ENCODE measurements around the gene PSEN1.

PSEN1 gene

DNA sequence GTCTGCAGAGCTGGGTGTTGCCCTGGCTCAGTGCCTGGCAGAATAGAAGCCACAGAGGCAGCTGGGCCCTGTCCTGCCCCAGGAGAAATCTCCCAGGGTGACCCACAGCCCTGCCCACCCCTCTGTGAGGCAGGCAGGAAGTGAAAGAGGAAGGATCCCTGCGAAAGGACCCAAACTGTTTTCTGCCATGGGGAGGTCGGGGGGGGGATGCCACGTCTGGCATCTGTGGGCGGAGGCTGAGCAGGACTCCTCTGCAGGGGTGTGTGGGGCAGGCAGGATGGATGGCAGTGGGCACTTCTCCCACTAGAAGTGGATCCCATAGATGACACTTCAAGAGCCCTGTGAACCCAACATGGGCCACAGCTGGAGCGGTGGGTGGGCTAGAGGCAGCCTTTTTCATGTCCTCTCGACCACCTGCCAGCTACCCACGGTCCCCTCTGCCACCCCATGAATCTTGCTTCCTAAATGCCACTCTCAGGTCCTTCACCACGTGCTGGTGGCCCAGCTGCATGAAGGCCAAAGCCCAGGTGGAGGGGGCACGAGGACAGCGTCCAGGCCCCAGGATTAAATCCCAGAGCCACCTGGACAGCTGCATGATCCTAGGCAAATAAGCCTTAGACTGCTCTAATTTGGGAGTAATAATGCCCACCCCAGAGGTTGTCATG, 104.6 kb downstream of the PSEN1 start:
- DNase-seq, result peak in 5 of 14 donors; percentile 15 to 33 (median 23)

DNA sequence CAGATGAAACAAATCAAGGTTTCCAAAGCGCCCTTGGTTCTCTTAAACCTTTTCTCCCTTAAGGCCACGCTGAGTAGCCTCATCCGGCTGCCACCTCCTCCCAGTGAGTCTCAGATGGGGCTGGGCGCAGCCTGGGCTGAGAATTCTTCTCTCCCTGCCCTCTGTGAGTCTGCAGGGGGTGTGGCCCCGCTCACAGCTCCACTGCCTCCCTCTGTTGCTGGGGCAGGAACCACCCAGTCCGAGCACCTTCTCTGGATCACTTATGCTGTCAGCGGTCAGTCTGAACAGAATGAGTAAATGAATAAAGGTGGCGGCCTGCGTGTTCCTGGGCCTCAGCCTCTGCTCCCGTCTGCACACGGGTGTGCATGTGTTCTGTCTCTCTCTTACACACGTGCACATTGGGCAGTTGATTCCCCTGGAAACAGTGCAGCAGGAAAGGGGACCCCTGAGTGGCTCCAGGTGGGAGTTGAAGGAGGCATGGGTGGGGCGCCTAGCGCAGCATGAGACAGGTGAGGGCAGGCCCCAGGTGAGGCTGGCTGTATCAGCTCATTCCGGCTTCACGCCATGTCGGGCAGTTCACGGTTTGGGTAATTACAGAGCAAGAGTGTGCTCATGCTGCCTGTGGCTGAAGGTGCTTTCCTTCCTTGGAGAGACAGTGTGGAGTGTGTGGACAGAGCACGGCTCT, 105.3 kb downstream of the PSEN1 start:
- no peak for DNase-seq

DNA sequence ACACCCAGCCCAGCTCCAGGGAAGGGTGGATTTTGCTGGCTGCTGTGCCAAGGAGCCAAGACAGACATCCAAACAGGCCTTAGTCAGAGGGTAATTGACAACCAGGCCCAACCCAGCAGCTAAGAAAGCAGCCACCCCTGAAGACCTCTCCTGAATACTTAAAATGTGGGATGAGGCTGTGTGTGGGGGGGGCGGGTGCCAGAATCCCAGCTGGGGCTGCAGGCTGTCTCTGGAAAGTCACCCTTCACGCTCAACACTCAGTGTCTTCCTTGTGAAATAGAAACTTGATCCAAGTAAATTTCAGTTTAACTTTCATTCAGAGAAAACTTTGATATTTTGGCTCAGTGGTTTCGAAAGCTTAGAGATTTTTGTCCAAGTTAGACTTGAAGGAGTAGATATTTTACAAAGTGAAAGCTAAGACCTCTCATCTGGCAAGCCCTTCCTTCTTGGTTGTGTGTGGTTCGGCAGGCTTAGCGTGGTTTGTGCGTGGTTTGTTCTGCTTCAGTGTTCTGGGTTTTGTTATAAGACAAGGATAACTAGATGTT, 106.1 kb downstream of the PSEN1 start:
- peak in 4 of 14 donors; percentile 28 to 61 (median 40) for DNase-seq

DNA sequence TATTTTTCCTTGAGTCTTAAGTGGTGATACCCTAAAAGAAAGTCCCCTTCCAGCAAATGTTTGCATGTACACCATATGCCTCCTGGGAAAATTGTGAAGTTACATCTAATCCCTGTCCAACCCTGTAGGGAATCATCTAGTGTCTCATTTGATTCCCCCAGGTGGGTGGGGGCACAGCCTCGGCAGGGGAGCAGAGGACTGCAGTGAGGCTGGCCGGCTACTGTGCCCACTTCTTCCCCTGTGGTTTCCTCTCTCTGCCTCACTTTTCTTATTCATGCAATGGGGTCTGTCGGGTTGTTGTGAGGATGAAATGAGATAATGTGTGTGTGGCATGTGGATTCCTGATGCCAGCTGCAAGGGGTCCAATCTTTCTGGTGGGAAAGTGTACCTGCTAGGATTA, 107.0 kb downstream of the PSEN1 start:
- no peak for DNase-seq

DNA sequence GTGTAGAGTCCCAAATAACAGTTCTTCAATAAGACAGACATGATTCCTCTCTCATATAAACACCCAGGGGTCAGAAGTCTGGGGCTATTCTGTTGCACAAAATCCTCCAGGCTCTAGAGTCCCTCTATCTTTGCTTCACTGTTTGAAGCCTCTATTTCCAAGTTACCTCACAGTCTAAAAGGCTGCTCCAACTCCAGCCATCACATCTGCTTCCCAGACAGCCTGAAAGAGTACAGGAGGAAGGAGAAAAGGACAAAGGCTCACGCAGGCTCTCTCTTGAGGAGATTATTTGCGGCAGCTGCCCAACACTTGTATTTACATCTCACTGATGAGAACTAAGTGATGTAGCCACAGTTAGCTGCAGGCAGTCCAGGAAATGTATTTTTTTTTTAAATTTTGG, 107.4 kb downstream of the PSEN1 start:
- DNase-seq, result no peak

DNA sequence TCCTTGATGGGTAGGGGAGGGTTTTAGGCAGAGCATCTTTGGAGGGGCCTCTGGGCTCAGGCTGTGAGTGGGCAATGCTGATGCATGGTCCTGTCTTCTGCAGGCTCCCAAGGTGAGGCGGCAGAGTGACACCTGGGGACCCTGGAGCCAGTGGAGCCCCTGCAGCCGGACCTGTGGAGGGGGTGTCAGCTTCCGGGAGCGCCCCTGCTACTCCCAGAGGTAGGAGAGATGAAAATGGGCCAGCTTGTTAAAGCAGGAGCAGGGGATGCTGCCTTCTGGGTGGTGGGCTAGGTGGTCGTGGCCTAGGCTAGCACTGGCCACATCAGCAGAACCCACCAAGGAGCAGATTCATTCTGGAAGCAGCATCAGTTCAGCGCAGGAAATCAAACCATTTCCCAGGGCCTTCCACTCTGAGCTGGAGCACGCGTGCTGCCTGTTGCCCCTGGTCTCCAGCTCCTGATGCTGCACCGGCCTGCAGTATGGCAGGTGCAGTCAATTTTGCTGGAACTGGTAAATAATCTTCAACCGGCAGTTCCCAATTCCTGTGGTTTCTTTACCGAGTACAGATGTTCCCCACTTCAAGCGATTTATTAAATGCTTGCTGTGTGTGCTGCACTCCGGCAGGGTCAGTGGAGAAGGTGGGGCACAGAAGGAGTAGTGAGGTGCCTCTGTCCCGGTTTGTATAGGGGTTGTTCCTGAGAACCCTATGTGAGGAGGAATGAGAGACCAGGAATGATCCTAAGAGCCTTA, 108.4 kb downstream of the PSEN1 start:
- DNase-seq, result no peak

DNA sequence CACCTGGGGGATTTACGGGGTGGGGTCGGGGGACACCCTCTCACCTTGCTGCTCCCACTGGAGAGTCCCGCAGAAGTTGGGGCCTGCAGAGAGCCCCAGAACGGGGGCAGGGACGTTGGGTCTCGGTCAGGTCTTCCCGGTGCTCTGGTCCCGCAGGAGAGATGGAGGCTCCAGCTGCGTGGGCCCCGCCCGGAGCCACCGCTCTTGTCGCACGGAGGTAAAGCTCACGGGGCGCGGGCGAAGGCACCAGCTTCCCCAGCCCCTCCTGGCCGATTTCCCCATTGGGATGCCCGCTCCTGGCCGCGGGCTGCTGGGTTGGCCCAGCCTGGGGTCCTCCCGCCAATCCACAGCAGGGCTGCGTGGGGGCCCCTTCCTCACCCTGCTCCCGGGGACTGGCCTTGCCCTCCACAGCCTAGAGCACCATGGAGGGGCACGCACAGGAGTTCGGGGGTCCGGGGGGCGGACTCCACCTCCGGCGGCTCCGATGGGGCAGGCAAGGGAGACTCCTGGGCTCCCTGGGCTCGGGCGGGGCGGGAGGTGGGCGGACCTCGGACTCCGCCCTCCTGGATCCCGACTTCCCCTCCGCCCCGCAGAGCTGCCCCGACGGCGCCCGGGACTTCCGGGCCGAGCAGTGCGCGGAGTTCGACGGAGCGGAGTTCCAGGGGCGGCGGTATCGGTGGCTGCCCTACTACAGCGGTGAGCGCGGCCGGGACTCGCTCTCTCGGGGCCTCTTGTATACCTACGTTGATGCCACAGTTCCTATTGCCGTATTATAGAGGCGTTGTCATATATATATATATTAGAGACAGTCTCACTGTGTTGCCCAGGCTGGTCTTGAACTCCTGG, 109.4 kb downstream of the PSEN1 start:
- peak in 1 of 14 donors; percentile 13 for DNase-seq

DNA sequence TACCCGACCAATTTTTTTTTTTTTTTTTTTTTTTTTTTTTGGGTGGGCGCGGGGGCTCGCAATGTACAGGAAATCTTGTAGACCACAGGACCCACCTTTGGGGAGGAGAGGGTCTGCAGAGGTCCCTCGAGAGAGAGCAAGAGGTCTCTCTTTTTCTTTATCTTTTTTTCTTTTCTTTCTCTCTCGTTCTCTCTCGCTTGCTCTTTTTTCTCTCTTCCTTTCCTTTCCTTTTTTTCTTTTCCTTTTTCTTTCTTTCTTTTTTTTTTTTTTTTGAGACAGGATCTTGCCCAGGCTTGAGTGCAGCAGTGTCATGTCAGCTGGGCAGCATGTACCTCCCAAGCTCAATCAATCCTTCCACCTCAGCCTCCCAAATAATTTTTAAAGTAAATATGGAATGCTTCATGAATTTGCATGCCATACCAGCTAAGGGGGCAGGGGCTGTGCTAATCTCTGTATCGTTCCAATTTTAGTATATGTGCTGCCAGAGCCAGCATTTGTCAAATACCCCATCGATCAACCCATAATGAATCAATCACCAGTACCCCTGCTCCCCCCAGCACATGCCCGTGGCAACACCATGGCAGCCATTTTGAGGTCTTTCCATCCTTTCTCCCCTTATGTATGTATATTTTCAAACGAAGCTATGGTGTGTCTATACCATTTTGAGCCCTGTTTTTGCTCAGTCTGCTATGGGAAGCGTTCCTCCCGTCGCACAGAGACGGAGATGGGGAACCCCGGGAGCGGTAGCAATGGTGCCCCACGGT, 110.3 kb downstream of the PSEN1 start:
- no peak for DNase-seq

DNA sequence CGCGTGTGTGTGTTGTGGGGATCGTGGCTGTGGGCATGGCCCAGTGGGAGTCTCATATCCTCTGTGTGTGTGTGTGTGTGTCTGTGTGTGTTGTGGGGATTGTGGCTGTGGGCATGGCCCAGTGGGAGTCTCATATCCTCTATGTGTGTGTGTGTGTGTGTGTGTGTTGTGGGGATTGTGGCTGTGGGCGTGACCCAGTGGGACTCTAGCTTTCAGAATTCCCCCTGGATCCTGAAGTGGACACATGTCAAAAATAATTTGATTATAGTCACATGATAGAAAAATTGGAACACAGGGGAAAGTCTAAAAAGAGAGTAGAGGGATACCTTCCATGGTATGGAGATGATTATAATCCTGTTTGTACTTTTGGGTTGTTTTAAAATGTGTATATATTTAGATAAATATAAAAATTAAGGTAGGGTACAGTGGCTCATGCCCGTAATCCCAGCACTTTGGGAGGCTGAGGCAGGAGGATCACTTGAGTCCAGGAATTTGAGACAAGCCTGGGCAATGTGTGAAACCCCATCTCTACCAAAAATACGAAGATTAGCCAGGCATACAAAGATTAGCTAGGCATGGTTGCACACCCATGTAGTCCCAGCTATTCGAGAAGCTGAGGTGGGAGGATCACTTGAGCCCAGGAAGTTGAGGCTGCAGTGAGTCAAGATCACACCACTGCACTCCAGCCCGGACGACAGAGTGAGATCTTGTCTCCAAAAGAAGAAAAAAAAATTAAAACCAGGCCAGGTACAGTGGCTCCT, 112.0 kb downstream of the PSEN1 start:
- no peak for DNase-seq

DNA sequence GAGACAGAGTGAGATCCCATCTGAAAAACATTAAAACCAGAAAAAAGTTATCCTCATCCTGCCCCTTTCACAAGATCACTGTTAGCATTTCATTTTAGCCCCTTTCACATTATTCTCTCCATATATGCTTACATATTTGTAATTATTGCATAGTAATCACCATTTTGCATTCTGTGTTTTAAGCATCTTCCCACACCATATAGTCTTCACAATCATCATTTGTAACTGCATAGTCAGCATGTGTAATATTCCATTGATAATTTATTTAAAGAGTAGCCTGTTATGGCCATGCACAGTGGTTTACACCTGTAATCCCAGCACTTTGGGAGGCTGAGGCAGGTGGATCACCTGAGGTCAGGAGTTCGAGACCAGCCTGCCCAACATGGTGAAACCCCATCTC, 112.8 kb downstream of the PSEN1 start:
- no peak for DNase-seq

DNA sequence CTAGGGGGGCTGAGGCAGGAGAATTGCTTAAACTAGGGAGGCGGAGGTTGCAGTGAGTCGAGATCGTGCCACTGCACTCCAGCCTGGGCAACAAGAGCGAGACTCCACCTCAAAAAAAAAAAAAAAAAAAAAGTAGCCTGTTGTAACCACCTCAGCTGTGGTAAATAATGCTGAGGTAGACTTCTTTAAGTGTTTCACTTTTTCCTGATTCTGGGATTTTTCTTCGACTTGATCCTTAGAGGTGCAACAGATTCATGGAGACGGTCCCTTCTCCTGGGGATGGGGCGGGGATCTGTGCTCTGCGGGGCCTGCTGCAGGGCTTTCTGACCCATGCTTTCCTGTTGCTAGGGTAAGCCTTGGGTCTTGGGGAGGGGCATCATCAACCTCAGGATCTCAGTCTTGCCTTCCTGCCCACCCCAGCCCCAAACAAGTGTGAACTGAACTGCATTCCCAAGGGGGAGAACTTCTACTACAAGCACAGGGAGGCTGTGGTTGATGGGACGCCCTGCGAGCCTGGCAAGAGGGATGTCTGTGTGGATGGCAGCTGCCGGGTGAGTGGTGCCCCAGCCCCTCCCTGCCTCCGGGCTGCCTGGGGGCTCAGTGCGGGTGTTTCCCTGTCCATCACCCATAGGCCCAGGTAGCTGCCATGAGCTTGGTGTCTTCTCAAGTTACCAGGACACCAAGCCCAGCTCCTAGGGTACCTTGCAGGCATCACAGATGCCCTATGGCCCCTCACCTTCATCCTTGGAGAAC, 113.4 kb downstream of the PSEN1 start:
- DNase-seq, result no peak

DNA sequence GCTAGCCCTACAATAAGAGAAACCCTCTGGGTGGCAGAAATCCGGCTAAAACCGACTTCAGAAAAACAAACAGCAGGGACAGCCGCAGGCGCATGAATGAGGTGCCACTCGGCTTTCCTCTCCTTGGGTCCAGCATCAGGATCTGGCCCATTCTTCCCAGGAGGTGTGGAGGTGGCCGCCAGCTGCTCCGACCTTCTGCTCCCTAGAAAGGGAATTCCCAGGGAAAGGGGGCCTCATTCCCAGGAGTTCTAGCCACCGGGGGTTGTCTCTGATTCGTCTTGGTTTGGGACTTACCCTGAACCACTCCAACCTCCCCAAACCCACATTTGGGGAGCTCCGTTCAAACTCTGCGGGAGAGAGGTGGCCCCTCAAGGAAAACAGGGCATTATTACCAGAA, 114.0 kb downstream of the PSEN1 start:
- DNase-seq, result no peak

DNA sequence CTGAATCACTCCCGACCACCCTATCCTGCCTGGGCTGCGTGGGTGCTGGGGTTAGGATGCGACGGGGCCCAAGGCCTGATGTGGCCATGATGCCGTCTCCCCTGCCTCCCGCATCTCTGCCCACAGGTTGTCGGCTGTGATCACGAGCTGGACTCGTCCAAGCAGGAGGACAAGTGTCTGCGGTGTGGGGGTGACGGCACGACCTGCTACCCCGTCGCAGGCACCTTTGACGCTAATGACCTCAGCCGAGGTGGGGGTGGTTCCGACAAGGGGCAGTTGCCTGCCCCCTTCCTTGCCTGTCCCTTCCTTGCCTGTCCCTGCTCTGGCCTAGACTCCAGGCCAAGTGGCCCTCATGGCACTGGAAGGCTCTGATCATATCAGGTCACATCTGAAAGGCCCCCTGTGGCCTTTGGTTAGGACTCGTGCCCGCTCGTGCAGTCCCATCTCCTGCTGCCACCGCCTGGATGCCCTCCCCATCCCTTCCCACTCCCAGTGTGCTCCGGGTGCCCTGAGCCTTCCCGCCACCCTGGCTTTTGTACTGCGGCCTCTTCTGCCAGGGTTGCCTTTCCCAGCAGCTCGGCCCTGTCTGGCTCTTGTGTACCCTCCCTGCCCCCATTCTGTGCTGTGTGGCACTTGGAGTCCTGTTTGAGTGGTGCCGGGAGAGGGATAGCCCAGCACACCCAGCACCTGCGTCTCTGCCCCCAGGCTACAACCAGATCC, 114.6 kb downstream of the PSEN1 start:
- no peak for DNase-seq

DNA sequence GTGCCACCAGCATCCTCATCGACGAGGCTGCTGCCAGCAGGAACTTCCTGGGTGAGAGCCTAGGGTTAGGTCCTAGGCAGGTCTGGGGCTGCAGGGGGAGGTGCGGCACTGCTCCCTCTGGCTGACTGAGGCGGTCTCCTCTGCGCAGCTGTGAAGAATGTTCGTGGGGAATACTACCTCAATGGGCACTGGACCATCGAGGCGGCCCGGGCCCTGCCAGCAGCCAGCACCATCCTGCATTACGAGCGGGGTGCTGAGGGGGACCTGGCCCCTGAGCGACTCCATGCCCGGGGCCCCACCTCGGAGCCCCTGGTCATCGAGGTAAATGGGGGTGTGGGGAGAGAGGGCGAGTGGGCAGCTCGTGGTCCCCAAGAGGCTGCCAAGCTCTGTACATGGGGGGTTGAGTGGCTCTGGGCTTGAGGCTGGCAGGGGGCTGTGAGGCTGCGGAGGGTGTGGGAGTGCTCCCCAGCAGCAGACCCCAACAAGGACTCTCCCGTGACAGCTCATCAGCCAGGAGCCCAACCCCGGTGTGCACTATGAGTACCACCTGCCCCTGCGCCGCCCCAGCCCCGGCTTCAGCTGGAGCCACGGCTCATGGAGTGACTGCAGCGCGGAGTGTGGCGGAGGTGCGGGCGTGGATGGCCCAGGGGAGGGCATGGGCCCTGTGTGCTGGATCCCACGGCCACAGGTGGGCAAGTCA, 115.4 kb downstream of the PSEN1 start:
- no peak for DNase-seq

DNA sequence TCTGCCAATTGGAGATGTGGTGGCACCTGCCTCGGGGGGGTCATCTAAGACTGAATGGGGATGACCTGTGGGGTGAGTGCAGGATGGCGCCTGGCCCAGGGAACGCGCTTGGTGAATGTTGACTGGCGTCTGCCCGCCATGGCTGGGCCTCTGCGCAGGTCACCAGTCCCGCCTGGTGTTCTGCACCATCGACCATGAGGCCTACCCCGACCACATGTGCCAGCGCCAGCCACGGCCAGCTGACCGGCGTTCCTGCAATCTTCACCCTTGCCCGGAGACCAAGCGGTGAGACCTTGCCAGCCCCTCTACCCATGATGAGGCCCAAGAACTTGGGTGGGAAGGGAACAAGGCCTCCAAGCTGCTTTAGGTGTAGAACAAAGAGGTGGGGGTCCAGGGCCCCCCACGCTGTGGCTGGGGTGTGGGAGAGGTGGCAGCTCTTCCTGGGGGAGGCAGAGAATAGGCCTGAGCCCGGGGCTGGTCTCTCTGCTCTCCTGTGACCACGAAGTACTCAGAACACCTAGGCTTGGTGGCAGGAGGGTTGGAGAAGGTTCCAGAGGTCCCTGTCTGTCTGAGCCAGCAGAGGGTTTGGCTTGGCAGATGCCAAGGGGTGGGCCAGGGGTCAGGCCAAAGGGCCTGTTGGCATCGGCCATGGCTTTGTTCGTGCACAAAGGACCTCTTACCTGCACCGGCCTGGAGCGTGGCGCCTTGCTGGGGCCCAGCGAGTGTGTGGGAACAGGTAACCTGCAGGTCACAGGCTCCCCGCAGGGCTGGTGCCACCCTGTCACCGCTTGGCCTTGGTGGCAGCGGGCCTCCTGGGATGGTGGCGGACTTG, 116.4 kb downstream of the PSEN1 start:
- no peak for DNase-seq

DNA sequence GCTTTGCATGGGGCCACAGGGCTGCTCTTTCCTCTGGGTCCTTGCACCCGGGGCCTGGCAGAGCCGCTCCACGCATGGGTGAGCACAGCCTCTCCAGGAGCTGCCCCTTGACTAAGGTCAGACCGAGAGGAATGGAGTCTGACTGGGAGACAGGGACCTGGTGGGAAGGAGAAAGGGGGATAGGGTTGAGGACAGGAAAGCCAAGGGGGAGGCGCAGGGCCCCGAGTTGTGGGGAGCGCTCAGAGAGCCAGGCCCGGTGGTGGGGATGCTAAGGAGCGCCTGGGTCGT, 117.0 kb downstream of the PSEN1 start:
- DNase-seq, result no peak

DNA sequence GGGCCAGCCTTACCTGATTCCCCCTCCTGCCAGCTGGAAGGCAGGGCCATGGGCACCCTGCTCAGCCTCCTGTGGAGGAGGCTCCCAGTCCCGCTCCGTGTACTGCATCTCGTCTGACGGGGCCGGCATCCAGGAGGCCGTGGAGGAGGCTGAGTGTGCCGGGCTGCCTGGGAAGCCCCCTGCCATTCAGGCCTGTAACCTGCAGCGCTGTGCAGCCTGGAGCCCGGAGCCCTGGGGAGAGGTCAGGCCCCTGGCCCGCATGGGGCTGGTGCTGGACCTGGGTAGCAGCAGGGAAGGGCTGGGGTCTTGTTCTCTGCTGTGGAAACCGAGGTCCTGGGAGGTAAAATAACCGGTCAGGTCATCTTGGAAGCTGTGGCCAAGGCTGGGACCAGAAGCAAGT, 117.4 kb downstream of the PSEN1 start:
- no peak for DNase-seq

All from C1 segment of cervical spinal cord (tissue), 14 donors.